ENCODE measurements around the gene SNRK.
A peak's percentile ranks its signal among the peaks of the same experiment; 100 is the strongest.

The SNRK gene

GRCh38 chr3:43286115-43286840 is at the start of gene SNRK:
Gene SNRK, plus strand, starts transcription at chr3:43286540. Its CDS starts 16,664 bp downstream, at chr3:43303204.
- peak; percentile 90 for DNase-seq

- no peak for DNase-seq
Observed at GRCh38 chr3:43238801-43239200, 47.5 kb upstream of the SNRK start.

GRCh38 chr3:43239755-43240154 is 46.6 kb upstream of the SNRK start:
- no peak for DNase-seq

- peak; percentile 9 for DNase-seq
Observed at GRCh38 chr3:43243590-43244587, 42.5 kb upstream of the SNRK start.

GRCh38 chr3:43244694-43245093 is 41.6 kb upstream of the SNRK start:
- DNase-seq: no peak

- no peak for DNase-seq
Observed at GRCh38 chr3:43246976-43247375, 39.4 kb upstream of the SNRK start.

- no peak for DNase-seq
Observed at GRCh38 chr3:43247561-43248184, 38.7 kb upstream of the SNRK start.

- no peak for DNase-seq
Observed at GRCh38 chr3:43248185-43248583, 38.2 kb upstream of the SNRK start.

- no peak for DNase-seq
Observed at GRCh38 chr3:43248973-43249372, 37.4 kb upstream of the SNRK start.

- no peak for DNase-seq
Observed at GRCh38 chr3:43249405-43249804, 36.9 kb upstream of the SNRK start.

- no peak for DNase-seq
Observed at GRCh38 chr3:43253294-43253693, 33.0 kb upstream of the SNRK start.

- no peak for DNase-seq
Observed at GRCh38 chr3:43254125-43254524, 32.2 kb upstream of the SNRK start.

GRCh38 chr3:43255662-43256061 is 30.7 kb upstream of the SNRK start:
- no peak for DNase-seq

- no peak for DNase-seq
Observed at GRCh38 chr3:43256714-43257461, 29.5 kb upstream of the SNRK start.

- DNase-seq: no peak
Observed at GRCh38 chr3:43257850-43258249, 28.5 kb upstream of the SNRK start.

GRCh38 chr3:43259626-43260025 is 26.7 kb upstream of the SNRK start:
- no peak for DNase-seq

GRCh38 chr3:43260412-43260811 is 25.9 kb upstream of the SNRK start:
- no peak for DNase-seq

GRCh38 chr3:43262194-43262593 is 24.1 kb upstream of the SNRK start:
- no peak for DNase-seq

GRCh38 chr3:43266451-43266850 is 19.9 kb upstream of the SNRK start:
- no peak for DNase-seq

- DNase-seq: no peak
Observed at GRCh38 chr3:43266995-43267394, 19.3 kb upstream of the SNRK start.

- no peak for DNase-seq
Observed at GRCh38 chr3:43268636-43269035, 17.7 kb upstream of the SNRK start.

- DNase-seq: no peak
Observed at GRCh38 chr3:43270078-43270477, 16.3 kb upstream of the SNRK start.

- no peak for DNase-seq
Observed at GRCh38 chr3:43273416-43273815, 12.9 kb upstream of the SNRK start.
